Left ventricle myocardium inferior (tissue), 1 donor: Measurements from ENCODE around the gene PROSER3. TPM values are rescaled to one million over a fixed set of nuclear protein-coding genes. Genes with fewer than 3 reads are reported as not detected.

Experiments used
- DNase-seq: peaks from one replicate; pipeline ENCODE4 v3.0.0-alpha.2; 2020
- H3K27ac ChIP-seq: fragments of 200-600 bp; replicated peaks from 2 replicates; pipeline ENCODE4 v1.8.0; 2021
- H3K27me3 ChIP-seq: fragments of 200-600 bp; 2 replicates; pipeline ENCODE4 v1.8.0; 2021; ENCODE audit warnings: low read depth
- H3K36me3 ChIP-seq: fragments of 200-600 bp; 2 replicates; pipeline ENCODE4 v1.8.0; 2021
- H3K4me1 ChIP-seq: fragments of 200-600 bp; 2 replicates; pipeline ENCODE4 v1.8.0; 2021
- H3K4me3 ChIP-seq: fragments of 200-600 bp; 2 replicates; pipeline ENCODE4 v1.8.0; 2021; ENCODE audit warnings: mild to moderate bottlenecking, moderate library complexity
- H3K9me3 ChIP-seq: fragments of 200-600 bp; replicated peaks from 2 replicates; pipeline ENCODE4 v1.8.0; 2021
- intact Hi-C: fragments of 100-400 bp; cut with micrococcal nuclease; formaldehyde crosslinking; loops from one replicate; pipeline ENCODE4 v1.11.0; 2022
- total RNA-seq: library from RNA; stranded (reverse); fragmentation: NEBNext Ultra II Directional; extraction: Animal tissue kit (Norgen Biotek cat#: 25700); gene quantifications from one replicate; pipeline ENCODE4 v1.2.1, GENCODE V29; 2021
- TF ChIP-seq, protein P1 (sequence below): fragments of 200-600 bp; IDR thresholded peaks from 2 replicates; pipeline ENCODE4 v1.8.0; 2021; ENCODE audit warnings: antibody characterized with exemption, mild to moderate bottlenecking, borderline replicate concordance
- donor health status: DM: no; HTN: yes; CAD: no; lungs with severe emphysema.

PROSER3 gene
- total RNA-seq, 1 donor from 2014 or later, result 4.8 TPM

DNA sequence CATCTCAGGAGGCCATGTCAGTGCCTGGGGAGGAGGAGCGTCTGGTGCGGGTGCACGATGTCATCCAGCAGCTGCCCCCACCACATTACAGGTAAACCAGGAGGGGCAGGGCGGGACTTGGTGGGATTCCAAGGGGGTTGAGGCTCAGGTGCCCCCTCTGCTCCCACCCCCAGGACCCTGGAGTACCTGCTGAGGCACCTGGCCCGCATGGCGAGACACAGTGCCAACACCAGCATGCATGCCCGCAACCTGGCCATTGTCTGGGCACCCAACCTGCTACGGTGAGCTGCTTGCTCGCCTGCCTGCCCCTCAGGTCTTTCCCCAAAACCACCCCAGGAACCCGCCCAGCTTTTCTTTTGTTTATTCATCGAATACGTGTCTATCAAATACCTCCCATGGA is 24.6 kb downstream of the PROSER3 start:
- peaks cover 15% of the 10 kb centered on the region for H3K36me3 ChIP-seq
- H3K4me1 ChIP-seq, result no peaks in the 10 kb centered on the region
- DNase-seq, result no peak
- H3K27ac ChIP-seq, result no peak overlapping the region
- H3K4me3 ChIP-seq, result no peak overlapping the region
- no peaks in the 10 kb centered on the region for H3K9me3 ChIP-seq
- H3K27me3 ChIP-seq, result no peaks in the 10 kb centered on the region
- intact Hi-C loops, result no loop called here
- TF ChIP-seq, protein P1, sequence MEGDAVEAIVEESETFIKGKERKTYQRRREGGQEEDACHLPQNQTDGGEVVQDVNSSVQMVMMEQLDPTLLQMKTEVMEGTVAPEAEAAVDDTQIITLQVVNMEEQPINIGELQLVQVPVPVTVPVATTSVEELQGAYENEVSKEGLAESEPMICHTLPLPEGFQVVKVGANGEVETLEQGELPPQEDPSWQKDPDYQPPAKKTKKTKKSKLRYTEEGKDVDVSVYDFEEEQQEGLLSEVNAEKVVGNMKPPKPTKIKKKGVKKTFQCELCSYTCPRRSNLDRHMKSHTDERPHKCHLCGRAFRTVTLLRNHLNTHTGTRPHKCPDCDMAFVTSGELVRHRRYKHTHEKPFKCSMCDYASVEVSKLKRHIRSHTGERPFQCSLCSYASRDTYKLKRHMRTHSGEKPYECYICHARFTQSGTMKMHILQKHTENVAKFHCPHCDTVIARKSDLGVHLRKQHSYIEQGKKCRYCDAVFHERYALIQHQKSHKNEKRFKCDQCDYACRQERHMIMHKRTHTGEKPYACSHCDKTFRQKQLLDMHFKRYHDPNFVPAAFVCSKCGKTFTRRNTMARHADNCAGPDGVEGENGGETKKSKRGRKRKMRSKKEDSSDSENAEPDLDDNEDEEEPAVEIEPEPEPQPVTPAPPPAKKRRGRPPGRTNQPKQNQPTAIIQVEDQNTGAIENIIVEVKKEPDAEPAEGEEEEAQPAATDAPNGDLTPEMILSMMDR, result no peak

DNA sequence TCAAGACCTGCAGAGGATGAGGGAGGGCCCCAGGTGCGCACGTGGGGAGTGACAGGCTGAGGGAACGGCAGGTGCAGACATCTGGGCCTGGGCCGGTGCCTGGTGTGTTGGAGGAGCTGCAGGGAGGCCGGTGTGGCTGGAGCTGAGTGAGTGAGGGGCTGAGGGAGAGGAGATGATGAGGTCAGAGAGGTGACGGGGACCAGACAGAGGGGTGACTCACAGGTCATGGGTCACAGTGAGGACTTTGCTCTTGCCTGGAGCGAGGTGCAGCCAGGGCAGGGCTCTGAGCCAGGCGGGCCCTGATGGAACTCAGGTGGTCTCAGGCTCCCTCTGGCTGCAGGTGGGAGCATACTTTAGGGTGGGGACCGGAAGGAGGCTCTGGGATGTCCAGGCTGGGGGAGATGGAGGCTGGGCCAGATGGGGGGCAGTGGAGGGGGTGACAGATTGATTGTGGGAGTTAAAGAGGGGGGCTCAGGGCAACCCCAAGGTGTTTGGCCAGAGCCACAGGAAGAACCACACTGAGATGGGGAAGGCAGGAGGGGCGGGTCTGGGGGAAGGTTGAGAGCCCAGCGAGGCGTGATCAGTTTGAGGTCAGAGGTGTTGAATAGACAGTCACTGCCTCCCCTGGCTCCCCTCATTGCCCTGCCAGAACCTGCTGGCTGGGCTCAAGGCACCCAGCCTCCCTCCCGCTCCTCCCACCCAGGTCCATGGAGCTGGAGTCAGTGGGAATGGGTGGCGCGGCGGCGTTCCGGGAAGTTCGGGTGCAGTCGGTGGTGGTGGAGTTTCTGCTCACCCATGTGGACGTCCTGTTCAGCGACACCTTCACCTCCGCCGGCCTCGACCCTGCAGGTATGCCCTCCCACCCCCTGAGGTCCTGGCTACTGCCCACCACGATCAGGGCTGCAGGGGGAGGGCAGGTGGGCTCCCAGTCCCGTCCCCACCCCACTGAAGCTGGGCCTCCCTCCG is 25.8 kb downstream of the PROSER3 start:
- no peak overlapping the region for H3K4me3 ChIP-seq
- no peak overlapping the region for H3K27ac ChIP-seq
- H3K36me3 ChIP-seq, result peaks cover 15% of the 10 kb centered on the region
- no peaks in the 10 kb centered on the region for H3K4me1 ChIP-seq
- intact Hi-C loops, result no loop called here
- TF ChIP-seq, protein P1, result no peak
- no peaks in the 10 kb centered on the region for H3K27me3 ChIP-seq
- no peaks in the 10 kb centered on the region for H3K9me3 ChIP-seq
- DNase-seq, result no peak

DNA sequence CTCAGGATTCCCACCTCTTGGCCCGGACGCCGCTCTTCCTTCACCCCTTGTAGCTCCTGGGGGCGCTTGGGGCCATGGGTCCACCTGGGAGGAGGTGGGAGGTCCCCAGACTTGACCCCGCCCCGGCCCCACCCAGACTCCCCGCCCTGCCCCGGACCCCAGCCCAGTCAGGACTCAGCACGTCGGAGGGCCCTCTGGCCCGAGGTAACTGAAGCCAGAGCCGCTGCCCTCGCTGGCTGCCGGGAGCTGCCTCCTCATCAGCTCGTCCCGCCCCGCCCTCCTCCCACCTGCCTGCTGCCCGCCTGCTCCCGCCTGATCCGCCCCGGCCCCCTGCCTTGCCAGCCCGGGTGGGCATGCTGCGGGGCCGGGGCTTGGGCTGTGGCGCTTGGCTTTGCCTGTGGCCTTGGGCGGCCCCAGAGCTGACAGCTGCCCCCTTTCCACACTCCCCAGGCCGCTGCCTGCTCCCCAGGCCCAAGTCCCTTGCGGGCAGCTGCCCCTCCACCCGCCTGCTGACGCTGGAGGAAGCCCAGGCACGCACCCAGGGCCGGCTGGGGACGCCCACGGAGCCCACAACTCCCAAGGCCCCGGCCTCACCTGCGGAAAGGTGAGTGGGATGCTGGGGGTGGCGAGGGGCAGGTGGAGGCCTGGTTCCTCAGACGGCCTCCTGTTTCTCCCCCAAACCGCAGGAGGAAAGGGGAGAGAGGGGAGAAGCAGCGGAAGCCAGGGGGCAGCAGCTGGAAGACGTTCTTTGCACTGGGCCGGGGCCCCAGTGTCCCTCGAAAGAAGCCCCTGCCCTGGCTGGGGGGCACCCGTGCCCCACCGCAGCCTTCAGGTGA is 26.7 kb downstream of the PROSER3 start:
- Histone ChIP-seq H3K9me3 (no peaks in the 10 kb centered on the region), H3K4me1 (no peaks in the 10 kb centered on the region), H3K27ac (no peak overlapping the region), H3K4me3 (no peak overlapping the region), H3K27me3 (no peaks in the 10 kb centered on the region), H3K36me3 (peaks cover 15% of the 10 kb centered on the region)
- DNase-seq, result no peak
- intact Hi-C loops, result no loop called here
- TF ChIP-seq, protein P1, result no peak

DNA sequence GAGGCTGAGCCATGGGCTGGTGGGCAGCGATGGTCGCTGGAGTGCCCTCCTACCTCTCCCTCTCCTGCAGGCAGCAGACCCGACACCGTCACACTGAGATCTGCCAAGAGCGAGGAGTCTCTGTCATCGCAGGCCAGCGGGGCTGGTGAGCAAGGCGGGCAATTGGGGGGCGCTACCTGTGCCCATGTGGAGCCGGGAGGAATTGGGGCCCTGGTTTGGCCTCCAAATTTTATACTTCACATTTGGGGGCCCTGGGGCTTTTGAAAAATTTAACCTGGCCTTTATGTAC is 27.3 kb downstream of the PROSER3 start:
- intact Hi-C loops, result no loop called here
- Histone ChIP-seq H3K27me3 (no peaks in the 10 kb centered on the region), H3K4me1 (no peaks in the 10 kb centered on the region), H3K9me3 (no peaks in the 10 kb centered on the region), H3K27ac (no peak overlapping the region), H3K4me3 (no peak overlapping the region), H3K36me3 (peaks cover 11% of the 10 kb centered on the region)
- TF ChIP-seq, protein P1, result no peak
- no peak for DNase-seq

DNA sequence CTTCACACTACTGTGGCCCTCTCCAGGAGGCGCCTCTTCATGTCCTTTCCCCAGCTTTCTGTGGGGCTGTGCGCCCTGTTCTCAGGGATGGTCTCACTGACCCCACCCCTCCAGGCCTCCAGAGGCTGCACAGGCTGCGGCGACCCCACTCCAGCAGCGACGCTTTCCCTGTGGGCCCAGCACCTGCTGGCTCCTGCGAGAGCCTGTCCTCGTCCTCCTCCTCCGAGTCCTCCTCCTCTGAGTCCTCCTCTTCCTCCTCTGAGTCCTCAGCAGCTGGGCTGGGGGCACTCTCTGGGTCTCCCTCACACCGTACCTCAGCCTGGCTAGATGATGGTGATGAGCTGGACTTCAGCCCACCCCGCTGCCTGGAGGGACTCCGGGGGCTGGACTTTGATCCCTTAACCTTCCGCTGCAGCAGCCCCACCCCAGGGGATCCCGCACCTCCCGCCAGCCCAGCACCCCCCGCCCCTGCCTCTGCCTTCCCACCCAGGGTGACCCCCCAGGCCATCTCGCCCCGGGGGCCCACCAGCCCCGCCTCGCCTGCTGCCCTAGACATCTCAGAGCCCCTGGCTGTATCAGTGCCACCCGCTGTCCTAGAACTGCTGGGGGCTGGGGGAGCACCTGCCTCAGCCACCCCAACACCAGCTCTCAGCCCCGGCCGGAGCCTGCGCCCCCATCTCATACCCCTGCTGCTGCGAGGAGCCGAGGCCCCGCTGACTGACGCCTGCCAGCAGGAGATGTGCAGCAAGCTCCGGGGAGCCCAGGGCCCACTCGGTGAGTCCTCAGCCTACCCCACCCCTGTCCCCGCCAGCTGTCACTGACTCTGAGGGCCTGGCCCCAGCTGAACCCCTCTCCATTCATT is 28.6 kb downstream of the PROSER3 start:
- Histone ChIP-seq H3K27ac (no peak overlapping the region), H3K4me3 (no peak overlapping the region), H3K4me1 (no peaks in the 10 kb centered on the region), H3K36me3 (no peaks in the 10 kb centered on the region), H3K9me3 (no peaks in the 10 kb centered on the region), H3K27me3 (no peaks in the 10 kb centered on the region)
- TF ChIP-seq, protein P1, result no peak
- no peak for DNase-seq
- intact Hi-C loops, result no loop called here
